Stimulated activated CD4-positive, alpha-beta T cell treated with anti-CD3 and anti-CD28 coated beads, Interleukin-2, amount 100 ng/mL, for 4 hours (primary cell): ENCODE data around the gene FABP2.
"Not testable (repeated sequence)": the region's sequence is repeated elsewhere in the genome, so short reads cannot be mapped to it uniquely, and the experiment has no call there.

Experiments
- DNase-seq: peaks from one replicate; pipeline ENCODE4 v3.0.0-alpha.2; 2020; ENCODE audit warnings: low read depth

FABP2 gene

GRCh38 chr4:119310826-119311225 is 11.1 kb downstream of the FABP2 start:
- DNase-seq = no peak

- no peak for DNase-seq
These were observed 14.3 kb downstream of the FABP2 start for GRCh38 chr4:119307606-119308005.

GRCh38 chr4:119304431-119304830 is 17.5 kb downstream of the FABP2 start:
- no peak for DNase-seq

- no peak for DNase-seq
These were observed 18.2 kb downstream of the FABP2 start for GRCh38 chr4:119303587-119304305.

- DNase-seq = no peak
These were observed 19.7 kb downstream of the FABP2 start for GRCh38 chr4:119302073-119302832.

- DNase-seq = peak; percentile 85
These were observed 21.6 kb downstream of the FABP2 start for GRCh38 chr4:119300101-119300978.

GRCh38 chr4:119299741-119300100 is 22.2 kb downstream of the FABP2 start:
- DNase-seq = no peak

GRCh38 chr4:119299260-119299671 is 22.7 kb downstream of the FABP2 start:
- no peak for DNase-seq

- DNase-seq = no peak
These were observed 24.1 kb downstream of the FABP2 start for GRCh38 chr4:119297795-119298194.

- DNase-seq = no peak
These were observed 25.6 kb downstream of the FABP2 start for GRCh38 chr4:119296356-119296755.

GRCh38 chr4:119290598-119290997 is 31.3 kb downstream of the FABP2 start:
- DNase-seq = no peak

GRCh38 chr4:119289313-119289712 is 32.6 kb downstream of the FABP2 start:
- no peak for DNase-seq

GRCh38 chr4:119286377-119287002 is 35.4 kb downstream of the FABP2 start:
- no peak for DNase-seq

- no peak for DNase-seq
These were observed 36.8 kb downstream of the FABP2 start for GRCh38 chr4:119284876-119285780.

- no peak for DNase-seq
These were observed 40.5 kb downstream of the FABP2 start for GRCh38 chr4:119281393-119281792.

GRCh38 chr4:119279945-119280344 is 42.0 kb downstream of the FABP2 start:
- not testable (repeated sequence) for DNase-seq

GRCh38 chr4:119279541-119279940 is 42.4 kb downstream of the FABP2 start:
- not testable (repeated sequence) for DNase-seq

- no peak for DNase-seq
These were observed 50.4 kb downstream of the FABP2 start for GRCh38 chr4:119271361-119272085.

GRCh38 chr4:119268466-119268865 is 53.5 kb downstream of the FABP2 start:
- no peak for DNase-seq
